Stimulated activated CD8-positive, alpha-beta memory T cell treated with anti-CD3 and anti-CD28 coated beads, Interleukin-15, amount 100 ng/mL, for 48 hours (primary cell): ENCODE measurements around the gene ATP10B.
A peak's percentile ranks its signal among the peaks of the same experiment; 100 is the strongest.

Experiments used
- DNase-seq, 2 donors: peaks; one replicate each; pipeline ENCODE4 v3.0.0-alpha.2; 2020; ENCODE audit warnings: low read depth in 2 of 2

Gene ATP10B

DNA sequence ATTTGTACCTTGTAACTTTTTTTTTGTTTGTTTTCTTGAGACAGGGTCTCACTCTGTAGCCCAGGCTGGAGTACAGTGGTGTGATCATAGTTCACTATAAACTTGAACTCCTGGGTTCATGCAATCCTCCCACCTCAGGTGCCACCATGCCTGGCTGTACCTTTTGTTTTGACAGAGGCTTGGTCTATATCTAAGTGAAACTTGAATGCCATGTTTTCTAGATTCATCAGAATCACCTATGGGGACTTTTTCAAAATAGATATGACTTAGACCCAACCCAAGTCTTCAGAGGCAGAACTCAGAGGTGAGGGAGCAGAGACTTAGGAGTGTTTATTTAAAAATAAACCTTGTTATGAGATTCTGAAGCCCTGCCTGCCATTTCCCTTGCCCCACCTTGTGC is 301.9 kb downstream of the ATP10B start:
- no peak for DNase-seq

DNA sequence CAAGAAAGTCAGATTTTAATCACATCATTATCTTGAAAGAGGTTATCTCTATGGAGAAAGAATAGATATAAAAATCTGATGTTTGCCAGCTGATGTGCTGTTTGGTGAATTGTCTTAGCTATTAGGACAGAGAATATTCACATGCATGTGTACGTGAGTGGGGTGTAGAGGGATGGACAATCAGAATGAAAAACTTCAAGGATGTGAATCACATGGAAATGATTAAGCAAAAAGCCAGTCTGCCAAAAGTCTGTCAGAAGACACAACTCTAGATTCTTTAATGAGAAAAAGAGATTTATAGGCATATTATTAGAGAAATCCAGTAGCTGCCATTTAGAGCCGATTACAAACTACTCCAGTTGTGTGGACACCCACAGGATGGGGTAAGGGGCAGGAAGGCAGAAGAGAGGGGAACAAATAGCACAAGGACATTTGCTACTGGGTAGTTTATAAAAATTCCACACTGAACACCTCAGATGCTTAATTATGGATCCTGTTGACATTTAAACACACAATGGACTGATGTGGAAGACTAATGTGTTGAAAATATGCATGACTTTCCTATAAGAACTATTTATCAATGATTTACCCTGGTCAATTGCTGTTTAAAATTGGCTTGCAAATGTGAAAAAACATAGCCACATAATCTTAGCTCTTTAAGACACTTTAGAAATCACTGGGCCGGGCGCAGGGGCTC is 302.9 kb downstream of the ATP10B start:
- no peak for DNase-seq

DNA sequence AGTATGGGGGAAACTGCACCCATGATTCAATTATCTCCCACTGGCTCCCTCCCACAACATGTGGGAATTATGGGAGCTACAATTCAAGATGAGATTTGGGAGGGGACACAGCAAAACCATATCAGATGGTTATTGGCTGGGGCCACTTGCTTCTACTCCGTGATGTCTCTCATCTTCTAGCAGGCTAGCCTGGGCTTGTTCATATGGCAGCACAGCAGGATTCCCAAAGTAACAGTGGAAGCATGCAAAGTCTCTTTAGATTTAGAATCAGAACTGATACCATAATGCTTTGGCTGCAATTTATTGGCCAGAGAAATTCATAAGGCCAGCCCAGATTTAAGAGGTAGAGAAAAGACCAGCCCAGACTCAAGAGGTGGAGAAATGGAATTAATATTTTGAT is 304.1 kb downstream of the ATP10B start:
- no peak for DNase-seq

DNA sequence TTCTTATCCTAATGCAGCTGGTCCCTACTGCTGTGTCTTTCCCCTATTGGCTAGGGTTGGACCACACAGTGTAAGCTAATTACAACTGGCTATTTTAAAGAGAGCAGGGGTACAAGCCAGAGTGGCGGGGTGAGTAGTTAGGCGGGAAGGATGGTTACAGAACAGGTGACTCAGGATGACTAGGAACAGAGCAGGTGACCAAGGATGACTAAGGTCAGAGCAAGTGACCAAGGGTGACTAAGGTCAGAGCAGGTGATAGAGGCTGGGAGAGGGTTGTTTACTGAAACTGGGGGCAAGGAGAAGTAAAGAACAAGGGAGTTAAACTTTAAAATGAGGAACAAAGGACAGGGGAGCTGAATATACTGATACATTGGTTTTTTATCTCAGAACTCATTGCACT is 304.9 kb downstream of the ATP10B start:
- DNase-seq = no peak

DNA sequence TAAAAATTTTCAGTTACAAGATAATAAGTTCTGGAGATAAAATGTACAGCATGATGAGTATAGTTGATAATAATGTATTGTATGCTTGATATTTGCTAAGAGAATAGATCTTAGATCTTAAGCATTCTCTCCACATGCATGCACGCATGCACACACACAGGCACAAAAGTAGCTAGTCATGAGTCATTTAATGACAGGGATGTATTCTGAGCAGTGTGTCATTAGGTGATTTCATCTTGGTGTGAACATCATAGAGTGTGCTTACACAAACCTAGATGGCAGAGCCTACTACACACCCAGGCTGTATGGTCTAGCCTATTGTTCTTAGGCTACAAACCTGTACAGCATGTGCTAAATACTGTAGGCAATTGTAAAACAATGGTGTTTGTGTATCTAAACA is 306.2 kb downstream of the ATP10B start:
- DNase-seq = no peak

DNA sequence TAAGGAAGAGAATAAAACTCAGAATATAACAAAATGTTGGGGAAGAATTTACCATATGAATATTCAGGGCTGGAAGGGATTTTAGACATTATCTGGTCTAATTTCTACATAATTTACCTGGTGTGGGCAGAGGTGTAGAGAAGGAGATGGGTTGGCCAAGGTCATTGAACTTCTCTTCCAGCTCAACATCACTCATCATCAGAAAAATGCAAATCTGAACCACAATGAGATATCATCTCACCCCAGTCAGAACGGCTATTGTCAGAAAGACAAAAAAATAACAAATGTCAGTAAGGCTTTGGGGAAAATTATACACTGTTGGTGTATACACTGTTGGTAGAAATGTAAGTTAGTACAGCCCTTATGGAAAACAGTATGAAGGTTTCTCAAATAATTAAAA is 308.6 kb downstream of the ATP10B start:
- DNase-seq = no peak

DNA sequence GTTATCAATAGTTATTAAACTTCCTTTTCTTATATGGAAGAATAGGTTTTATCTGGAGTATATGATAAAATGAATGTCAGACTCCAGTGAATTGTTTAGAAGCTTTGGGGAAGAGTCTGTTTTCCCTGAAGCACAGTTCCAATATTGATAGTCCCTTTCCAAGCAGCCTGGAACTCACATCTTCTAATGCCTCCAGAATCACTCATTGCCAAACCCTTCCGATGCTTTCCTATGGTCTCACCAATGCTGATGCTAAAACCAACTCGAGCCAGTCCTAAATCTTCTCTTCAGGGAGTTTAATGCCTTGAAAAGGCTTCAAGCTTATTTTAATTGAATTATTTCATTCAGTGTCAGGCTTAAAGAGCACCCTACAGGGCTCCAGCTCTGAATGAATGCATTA is 309.2 kb downstream of the ATP10B start:
- DNase-seq = no peak

DNA sequence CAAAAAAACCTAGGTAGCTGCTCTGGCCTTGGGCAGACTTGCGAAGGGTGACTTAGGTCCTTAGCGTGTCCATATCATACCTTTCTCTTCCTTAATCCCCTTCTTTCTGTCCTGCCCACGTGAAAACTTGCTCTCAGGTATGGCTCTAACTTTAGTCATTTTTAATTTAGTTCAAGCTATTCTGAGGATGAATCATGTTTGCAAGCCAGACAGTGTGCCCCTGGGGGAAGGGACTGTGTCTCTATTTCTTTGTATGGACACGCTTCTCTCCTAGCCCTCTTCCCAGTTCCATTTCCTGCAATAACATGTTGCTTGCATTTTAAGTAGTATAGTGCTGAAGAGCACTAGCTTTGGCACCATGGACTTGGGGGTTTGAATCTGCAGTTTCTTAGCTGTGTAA is 309.7 kb downstream of the ATP10B start:
- DNase-seq = no peak

DNA sequence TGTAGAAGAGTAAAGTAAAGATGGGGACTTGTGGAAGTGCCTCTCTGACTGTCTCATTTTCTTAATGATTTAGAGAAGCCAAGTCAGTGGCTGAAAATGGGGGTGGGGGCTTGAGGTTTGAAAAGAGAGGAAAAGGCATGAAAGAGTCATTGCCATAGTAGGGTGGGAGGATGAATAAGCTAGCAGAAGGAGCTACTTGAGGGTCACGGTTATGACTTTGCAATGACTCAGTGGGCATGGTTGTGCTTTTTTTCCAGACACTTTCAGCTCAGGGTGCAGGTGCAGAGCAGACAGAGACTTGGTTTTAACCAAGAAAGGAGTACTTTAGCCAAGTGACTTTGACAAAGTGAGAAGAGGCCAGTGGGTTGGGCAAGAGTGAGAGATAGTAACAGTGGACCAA is 312.6 kb downstream of the ATP10B start:
- peak; percentile 63 to 67 for DNase-seq

DNA sequence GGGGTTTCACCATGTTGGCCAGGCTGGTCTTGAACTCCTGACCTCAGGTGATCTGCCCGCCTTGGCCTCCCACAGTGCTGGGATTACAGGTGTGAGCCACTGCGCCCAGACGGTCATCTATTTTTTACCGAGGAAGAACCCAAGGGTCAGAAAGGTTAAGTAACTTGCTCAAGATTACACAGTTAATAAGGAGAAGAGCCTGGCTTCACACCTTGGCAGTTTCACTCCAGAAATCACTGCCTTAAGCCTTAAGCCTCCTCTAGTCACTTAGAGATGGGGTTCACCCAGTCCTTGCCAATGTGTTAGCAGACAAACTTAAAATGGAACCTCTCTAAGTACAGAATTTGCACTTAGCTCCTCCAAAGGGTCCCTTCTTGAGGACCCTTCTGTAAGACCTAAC is 314.1 kb downstream of the ATP10B start:
- no peak for DNase-seq

DNA sequence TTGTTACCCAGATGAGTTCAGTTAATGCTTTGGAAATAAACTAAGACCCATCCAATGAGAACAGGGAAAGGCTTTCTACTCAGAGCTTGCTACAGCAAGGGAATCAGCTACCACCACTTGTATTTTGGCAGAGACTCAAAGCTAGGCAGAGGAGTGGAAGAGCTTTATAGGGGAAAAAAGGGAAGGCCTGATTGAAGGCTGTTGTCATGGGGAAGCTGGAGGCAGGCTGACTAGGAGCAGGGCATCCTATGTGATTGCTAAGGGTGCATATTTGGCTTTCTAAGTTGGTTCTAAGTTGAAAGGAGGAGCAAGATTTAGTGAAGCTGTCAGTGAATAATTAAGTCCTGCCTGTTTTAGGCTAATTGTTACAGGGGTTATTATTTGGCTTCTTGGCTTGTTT is 314.9 kb downstream of the ATP10B start:
- no peak for DNase-seq

DNA sequence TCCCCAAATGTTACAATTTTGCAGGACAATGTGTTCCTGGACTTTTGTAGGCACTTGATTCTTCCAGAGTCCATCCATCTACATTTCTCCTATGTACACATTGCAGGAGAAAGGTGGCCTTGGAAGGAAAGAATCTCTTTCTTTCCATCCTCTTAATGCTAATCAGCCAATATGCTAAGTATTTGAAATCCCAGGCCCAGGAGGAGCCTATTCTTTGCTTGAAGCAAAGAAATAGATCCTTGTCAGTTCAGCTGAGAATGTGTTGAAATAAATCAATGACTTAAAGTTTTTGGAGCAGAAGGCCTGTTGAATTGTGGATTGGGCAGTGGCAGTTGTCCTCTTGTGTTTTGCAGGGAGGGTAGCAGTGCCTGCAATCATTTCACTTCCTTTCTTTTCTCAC is 317.1 kb downstream of the ATP10B start:
- DNase-seq = no peak

DNA sequence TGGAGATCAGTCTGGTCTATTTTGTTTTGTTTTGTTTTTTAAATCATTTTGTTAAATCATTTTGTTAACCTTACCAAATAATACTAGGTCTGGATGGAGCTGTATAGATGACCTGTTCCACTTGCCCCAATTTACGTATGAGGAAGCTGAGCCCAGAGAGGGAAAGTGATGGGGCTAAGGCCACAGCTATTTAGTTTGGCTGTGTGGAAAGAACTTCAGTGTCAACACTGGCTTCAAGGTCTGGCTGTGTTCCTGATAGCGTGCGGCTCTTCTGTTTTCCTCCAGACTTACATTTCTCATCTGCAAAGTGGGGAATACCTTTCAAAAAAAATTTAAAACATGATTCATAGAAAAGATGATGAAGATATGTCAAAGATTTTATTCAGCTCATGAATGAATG is 317.9 kb downstream of the ATP10B start:
- DNase-seq = no peak

DNA sequence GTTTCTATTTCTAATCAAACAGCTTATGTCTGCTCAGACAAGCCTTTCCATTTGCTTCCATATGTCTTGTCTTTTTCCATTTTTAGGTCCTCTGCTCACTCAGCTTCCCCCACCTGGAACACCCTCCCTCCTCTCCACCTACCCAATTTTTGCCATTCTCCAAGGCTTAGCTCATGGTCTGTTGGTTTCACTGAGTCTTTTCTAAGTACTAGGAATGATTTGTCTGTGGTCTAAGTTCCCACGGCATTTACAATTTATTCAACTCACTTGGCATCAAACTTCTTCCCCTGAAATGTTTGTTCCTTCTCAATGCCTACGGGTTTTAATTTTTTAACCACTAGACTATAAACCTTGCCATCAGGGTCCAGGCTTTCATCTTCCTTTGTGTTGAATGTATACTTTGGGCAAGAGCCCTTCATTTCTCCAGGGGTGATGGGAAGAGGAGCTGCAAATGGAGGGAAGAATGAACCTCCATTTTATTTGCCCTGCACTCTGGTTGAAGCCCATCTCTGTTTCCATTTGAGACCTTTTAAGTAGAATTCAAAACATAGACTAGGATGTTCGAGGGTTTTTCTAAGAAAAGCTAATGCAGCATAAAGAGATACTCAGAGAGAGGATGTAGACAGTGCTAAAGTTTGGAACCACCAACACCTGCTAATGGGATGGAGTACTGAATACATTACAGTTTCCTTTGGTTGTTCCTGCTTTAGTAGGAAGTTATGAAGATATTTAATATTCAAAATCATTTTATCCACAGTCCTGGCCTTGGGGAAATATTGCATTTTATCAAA is 326.3 kb downstream of the ATP10B start:
- no peak for DNase-seq

DNA sequence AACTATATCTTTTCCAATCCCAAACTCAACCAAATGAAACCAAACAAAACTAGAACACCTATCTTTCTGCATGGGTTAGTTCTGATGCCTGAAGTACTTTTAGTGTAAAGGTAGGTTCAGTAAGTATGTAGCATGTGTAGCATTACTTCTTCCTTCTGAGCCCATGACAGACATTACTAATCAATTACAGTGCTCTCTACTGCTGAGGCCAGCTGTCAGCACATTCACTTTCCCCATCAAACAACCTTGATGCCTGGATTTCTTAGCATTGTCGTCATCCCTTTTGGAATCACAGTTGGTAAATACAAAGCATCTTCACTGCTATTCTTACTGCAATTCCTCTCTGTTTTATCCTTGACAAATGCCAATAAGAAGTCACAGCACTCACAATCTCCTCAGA is 327.2 kb downstream of the ATP10B start:
- DNase-seq = no peak

DNA sequence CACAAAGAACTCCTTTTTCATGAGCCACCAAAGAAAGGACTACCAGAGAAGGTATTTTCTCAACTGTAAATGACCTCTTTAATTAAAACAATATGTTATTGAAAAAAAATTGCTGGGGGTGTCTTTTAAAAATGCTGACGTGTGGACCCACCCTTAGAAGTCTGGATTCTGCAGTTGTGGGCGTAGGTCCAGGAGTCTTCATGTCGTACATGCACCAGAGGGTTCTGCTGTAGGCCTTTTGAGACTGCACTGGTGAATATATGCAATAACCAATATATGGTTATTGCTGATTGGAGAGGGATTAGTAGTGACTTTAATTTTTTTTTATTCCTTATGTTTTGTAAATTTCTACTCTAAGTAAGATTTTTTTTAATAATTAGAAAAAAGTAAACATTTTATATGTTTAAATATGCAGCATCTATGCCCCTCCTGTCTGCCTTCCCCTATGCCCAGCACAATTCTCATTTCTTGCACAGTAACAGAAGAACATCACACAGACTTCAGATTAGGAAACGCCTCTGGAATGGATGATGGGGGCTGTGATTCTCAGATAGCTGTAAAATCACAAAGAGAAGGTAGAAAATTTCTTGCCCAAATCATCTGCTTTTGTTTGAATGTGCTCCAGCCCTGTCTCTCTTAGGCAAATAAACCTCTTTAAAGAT is 328.4 kb downstream of the ATP10B start:
- no peak for DNase-seq

DNA sequence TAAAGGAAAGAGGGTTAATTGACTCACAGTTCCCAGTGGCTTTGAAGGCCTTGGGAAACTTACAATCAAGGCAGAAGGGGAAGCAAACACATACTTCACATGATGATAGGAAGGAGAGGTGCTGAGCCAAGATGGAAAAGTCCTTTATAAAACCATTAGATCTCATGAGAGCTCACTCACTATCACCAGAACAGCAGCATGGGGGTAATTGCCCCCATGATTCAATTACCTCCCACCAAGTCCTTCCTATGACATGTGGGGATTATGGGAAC is 330.7 kb downstream of the ATP10B start:
- DNase-seq = no peak

DNA sequence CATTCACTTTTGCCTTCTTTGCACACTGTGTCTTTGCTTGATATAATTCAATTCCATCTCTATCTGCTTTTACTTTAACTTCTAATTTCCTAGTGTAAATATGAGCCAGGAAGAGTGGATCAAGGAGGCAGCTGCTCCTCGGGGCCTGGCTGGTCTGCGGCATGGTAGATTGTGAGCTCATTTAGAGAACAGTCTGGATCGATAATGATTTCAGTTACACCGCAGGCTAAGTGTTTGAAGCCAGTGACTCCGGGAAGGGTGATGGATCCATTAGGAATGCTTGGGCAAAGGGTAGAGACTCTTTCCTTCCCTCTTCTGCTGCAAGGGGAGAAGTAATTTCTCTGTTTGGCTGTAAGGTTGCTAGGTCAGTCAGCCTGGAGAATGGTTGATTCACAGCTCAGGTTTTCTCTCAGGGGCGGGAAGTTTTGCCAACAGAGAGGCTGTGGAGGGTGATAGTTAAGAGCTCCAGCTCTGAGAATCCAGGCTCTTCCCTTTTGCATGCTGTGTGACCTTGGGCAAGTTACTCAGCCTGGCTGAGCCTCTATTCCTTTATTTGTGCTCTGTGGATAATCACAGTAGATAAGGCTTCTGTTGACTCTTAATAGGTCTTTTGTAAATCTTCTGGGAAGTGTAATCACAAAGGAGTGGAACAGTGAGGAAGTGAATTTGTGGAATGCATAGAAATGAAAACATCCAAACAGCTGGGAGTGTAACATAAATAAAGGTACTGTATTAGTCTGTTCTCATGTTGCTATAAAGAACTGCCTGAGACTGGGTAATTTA is 331.2 kb downstream of the ATP10B start:
- DNase-seq = no peak

DNA sequence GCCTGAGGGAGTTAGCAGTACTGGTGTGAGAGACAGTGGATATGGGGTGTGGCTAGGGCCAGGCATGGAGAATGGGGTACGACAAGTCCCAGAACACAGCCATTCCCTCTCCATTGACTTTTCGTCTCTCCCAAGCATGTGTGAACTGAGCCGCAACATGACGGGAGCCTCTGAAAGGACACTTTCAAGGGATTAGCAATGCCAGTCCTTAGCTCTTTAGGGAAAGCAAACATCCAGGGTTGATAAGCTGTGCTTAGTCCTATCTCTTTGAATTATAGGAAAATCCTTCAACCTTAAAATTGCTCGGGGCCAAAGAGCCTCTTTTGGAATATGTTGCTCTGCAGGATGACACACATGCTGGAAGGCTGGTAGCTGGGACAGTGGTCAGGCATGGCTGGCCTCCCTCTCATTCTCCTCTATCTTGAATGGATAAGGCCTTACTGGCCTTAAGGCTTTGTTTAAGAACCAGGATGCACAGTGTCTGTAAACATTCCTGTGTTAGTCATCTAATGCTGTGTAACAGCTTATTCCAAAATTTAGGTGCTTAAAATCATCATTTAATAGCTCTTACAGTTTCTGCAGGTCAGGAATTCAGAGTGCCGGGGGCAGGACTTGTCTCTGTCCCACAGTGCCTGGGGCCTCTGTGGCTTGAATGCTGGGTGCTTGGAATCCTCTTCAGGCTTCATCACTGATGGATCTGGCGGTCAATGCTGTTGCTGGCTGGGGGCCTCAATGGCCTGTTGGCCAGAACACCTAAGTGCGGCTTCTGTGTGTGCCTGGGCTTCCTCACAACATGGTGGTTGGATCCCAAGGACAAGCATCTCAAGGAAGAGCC is 335.1 kb downstream of the ATP10B start:
- DNase-seq = no peak

DNA sequence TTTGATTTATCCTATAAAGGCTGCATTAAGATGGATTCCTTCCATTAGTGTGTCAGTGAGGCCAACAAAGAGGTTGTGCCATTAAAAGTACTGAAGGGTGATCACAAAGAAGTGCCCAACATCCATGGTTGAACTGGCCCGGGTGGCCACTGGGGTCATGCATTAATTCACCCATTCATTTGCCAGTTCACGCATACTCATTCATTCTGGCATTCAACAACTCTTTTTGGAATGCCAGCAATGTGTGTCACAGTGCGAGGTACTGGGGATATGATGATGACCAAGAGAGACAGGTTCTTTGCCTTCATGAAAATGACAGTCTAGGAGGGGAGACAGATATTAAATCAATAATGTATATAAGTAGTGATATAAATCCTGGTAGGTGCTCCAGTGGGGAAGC is 337.1 kb downstream of the ATP10B start:
- no peak for DNase-seq

DNA sequence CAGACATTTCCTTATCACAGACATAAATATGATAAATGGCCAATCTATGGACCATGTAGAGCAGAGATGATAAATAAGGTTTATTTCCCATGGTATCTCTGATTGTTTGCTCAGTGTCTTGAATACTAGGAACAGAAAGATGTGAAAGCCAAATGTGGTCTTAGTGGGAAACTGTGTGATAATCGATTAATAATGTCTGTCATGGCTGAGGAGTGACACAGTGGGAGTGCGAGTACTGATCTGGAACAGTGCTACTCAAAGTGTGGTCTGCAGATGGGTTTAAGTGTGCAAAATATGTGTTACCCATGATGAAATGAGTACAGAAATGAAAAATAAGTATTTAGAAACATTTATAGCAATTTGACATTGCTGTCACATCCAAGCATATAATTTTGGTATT is 337.8 kb downstream of the ATP10B start:
- DNase-seq = no peak

DNA sequence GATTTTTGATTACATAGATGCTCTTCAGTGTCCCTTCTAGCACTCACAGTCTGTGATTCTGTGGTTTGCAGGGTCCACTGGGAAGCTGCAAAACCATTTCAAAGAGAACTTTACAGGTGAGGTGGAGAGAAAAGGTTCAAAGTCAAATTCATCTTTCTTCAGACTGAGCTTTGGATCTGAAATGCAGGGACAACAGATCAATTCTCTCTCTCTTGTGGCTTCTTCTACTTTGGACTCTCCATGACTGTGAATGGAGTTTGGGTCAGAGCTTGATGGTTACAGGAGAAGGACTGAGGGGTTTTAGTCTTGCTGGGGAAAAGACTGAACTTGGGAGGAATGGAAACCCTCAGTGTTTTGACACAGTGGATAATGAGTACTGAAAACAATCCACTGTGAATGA is 338.5 kb downstream of the ATP10B start:
- DNase-seq = no peak
